ENCODE measurements around the gene INO80E.

The INO80E gene

DNA sequence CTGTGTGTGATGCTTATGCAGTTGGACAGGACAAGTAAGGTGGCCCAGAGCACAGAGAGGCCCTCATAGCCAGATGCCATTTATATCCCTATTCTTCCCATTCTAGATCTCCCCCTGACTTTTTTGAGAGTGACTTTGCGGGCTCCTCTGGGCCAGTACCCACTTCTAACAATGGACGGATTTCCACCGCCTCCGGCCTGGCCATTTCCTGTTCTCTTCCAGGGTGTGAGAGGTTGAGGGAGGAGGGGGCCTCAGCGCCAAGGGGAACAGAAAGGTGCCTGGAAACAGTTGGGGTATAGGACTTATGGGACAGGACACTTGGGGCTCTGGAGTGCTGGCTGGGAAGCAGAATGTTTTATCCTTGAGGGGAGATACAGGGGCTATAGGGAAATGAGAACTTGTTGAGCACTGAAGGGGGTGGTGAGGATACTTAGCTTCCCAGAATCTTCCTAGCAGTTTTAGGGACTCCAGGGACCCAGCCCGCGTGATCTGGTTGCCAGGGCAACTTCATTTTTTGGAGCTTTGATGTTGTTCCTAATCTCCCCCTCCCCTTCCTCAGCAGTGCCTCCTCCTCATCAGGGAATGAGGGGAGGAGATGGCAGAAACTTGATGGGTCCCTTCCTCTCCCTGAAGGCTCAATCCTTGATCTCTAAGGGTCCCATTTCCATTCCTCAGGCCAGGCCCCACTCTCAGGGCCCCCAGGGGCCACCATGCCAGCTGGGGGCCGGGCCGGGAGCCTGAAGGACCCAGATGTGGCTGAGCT is 18.8 kb upstream of the INO80E start:
- no peak for DNase-seq (ENCODE audit: low read depth)
- H3K4me3 ChIP-seq (ENCODE audit: low read length), result no peak overlapping the region
- no peak for TF ChIP-seq CTCF (conservative IDR thresholded peaks at IDR 0.05; ENCODE audit: low read depth, low read length)

DNA sequence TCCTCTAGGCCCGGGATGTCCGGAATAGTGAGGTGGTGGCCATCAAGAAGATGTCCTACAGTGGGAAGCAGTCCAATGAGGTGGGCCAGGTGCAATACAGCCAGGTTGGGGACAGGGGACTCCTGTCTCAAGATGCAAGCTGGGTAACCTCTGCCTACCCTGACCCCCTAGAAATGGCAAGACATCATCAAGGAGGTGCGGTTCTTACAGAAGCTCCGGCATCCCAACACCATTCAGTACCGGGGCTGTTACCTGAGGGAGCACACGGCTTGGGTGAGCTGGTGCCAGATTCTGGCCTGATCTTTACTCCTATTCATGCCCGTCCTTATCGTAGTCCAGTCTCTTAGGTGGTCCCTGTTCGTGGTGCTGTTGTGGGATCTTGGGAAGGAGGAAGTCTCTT is 18.0 kb upstream of the INO80E start:
- no peak overlapping the region for H3K4me3 ChIP-seq (ENCODE audit: low read length)
- no peak for DNase-seq (ENCODE audit: low read depth)
- no peak for TF ChIP-seq CTCF (conservative IDR thresholded peaks at IDR 0.05; ENCODE audit: low read depth, low read length)

GRCh38 chr16:29978564-29979270 is 17.3 kb upstream of the INO80E start:
- H3K4me3 ChIP-seq (ENCODE audit: low read length), result no peak overlapping the region
- no peak for TF ChIP-seq CTCF (conservative IDR thresholded peaks at IDR 0.05; ENCODE audit: low read depth, low read length)
- no peak for DNase-seq (ENCODE audit: low read depth)

DNA sequence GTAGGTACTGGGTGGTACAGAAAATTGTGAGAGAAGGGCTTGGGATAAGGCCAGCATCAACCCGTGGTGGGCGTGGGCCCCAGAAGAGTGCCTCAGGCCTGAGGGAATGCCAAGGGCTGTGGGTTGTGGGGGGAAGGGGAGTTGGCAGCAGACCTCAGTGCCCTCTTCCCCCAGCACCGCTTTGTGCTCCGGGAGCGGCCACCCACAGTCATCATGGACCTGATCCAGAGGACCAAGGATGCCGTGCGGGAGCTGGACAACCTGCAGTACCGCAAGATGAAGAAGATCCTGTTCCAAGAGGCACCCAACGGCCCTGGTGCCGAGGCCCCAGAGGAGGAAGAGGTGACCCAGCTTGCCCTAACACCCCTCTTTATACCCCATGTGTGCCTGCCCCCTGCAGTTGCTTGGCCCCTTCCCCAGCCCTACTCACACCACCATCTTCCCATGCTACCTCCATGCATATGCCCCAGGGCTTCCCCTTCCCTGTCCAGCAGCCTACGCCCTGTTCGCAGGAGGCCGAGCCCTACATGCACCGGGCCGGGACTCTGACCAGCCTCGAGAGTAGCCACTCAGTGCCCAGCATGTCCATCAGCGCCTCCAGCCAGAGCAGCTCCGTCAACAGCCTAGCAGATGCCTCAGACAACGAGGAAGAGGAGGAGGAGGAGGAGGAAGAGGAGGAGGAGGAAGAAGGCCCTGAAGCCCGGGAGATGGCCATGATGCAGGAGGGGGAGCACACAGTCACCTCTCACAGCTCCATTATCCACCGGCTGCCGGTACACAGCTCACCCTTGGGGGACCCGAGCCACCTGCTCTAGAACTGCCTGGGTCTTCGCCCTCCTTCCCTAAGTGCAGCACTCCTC is 13.3 kb upstream of the INO80E start:
- TF ChIP-seq CTCF (conservative IDR thresholded peaks at IDR 0.05; ENCODE audit: low read depth, low read length), result no peak
- no peak overlapping the region for H3K4me3 ChIP-seq (ENCODE audit: low read length)
- DNase-seq (ENCODE audit: low read depth), result no peak

- TF ChIP-seq CTCF (conservative IDR thresholded peaks at IDR 0.05; ENCODE audit: low read depth, low read length), result no peak
- no peak for DNase-seq (ENCODE audit: low read depth)
- no peak overlapping the region for H3K4me3 ChIP-seq (ENCODE audit: low read length)
Observed at GRCh38 chr16:29983420-29984136, 12.5 kb upstream of the INO80E start.

GRCh38 chr16:29984137-29984763 is 11.8 kb upstream of the INO80E start:
- no peak for DNase-seq (ENCODE audit: low read depth)
- H3K4me3 ChIP-seq (ENCODE audit: low read length), result no peak overlapping the region
- TF ChIP-seq CTCF (conservative IDR thresholded peaks at IDR 0.05; ENCODE audit: low read depth, low read length), result no peak
